Right ventricle myocardium superior (tissue), 1 donor: ENCODE data around the gene YY1AP1. TPM values are rescaled to one million over a fixed set of nuclear protein-coding genes. Genes with fewer than 3 reads are reported as not detected.

Source experiments
- ATAC-seq: fragments of 200-7000 bp; cut with Tn5 transposase; one replicate; pipeline ENCODE4 v1.9.1; 2020; ENCODE audit warnings: mild to moderate bottlenecking; ENCODE audit not compliant: poor library complexity
- DNase-seq: peaks from one replicate; pipeline ENCODE4 v3.0.0-alpha.2; 2020
- intact Hi-C: fragments of 100-400 bp; cut with DNase I; formaldehyde crosslinking; loops from one replicate; pipeline ENCODE4 v1.11.2; 2022
- total RNA-seq: library from RNA; stranded (reverse); fragmentation: NEBNext Ultra II Directional; extraction: Animal tissue kit (Norgen Biotek cat#: 25700); gene quantifications from one replicate; pipeline ENCODE4 v1.2.1, GENCODE V29; 2021
- donor health status: DM: no; HTN: yes; CAD: no; lungs with severe emphysema.

YY1AP1 gene
- total RNA-seq, 1 donor from 2014 or later, result 59.9 TPM

DNA sequence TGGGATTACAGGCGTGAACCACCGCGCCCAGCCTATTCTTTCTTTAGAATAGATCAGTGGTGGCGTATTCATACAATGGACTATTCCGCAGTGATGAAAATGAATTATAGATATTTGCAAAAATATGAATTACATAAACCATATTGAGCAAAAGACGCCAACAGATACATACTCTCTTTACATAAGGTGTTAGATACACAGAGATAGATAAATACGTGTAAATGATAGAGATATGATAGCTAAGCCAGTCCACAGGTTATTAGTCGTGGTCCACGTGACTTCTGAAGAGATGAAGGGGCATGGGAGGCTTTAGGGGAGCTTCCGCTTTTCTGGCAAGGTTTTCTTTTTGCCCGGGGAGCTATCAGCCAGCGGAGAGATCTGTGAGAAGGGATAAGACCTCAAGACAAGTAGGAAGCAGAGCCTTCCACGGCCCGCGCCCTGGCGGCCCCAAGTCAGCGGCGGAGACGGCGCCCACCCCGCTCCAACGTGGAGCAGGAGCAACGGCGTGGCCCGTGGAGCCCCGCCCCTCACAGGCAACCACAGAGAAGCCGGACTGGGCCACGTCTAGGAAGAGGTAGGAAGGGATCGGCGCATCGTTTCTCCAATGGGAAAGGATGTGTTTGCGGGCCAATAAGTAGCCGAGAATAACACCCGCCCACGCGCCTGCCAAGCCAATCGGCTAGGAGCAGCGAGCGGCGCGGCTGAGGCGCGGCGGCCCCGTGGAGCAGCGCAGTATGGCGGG, 78.9 kb downstream of the YY1AP1 start, which contains the start of gene MSTO1:
Gene MSTO1, plus strand, starts transcription at position 704 of the 742 bp plus-strand sequence. Its CDS starts 31 bp downstream, at position 735.
- intact Hi-C loops, result no loop called here
- DNase-seq, result peak; percentile 98
- peak; percentile 98 for ATAC-seq

Other genes starting within 250 kb of the YY1AP1 start
- gene ASH1L, start 126.0 kb downstream of the YY1AP1 start, total RNA-seq, result 41.3 TPM
- 9.7 TPM for gene MSTO1, start 78.6 kb downstream of the YY1AP1 start, total RNA-seq
- gene DAP3, start 317 bp upstream of the YY1AP1 start, total RNA-seq, result 113 TPM
- gene GON4L, start 168.4 kb upstream of the YY1AP1 start, total RNA-seq, result 17.9 TPM
- 7.0 TPM for gene SYT11, start 170.8 kb upstream of the YY1AP1 start, total RNA-seq
- gene RIT1, start 222.6 kb upstream of the YY1AP1 start, total RNA-seq, result 19.0 TPM
- gene KHDC4, start 245.6 kb upstream of the YY1AP1 start, total RNA-seq, result 22.5 TPM